DND-41 (cell line): ENCODE measurements around the gene AUTS2.

ENCODE experiments used
- ATAC-seq: fragments of 200-7000 bp; cut with Tn5 transposase; 3 replicates; pipeline ENCODE4 v1.9.1; 2021; ENCODE audit warnings: low read depth; ENCODE audit not compliant: insufficient read depth
- DNase-seq: peaks from one replicate; pipeline ENCODE4 v3.0.0-alpha.2; 2020
- H2AFZ ChIP-seq: 2 replicates; pipeline ENCODE4 v1.6.0; 2012; ENCODE audit warnings: low read depth, low read length
- H3K27ac ChIP-seq: 2 replicates; pipeline ENCODE4 v1.5.1; 2012; ENCODE audit warnings: low read length, inconsistent platforms
- H3K27me3 ChIP-seq: fragments of 200-600 bp; sonication (generic); 2 replicates; pipeline ENCODE4 v1.6.0; 2012; ENCODE audit warnings: low read length, mild to moderate bottlenecking, inconsistent platforms; ENCODE audit not compliant: insufficient read depth, poor library complexity
- H3K36me3 ChIP-seq: 2 replicates; pipeline ENCODE4 v1.5.1; 2012; ENCODE audit warnings: low read length, inconsistent platforms; ENCODE audit not compliant: insufficient read depth
- H3K4me1 ChIP-seq: 2 replicates; pipeline ENCODE4 v1.5.1; 2012; ENCODE audit warnings: mild to moderate bottlenecking, low read length; ENCODE audit not compliant: insufficient read depth
- H3K4me2 ChIP-seq: 2 replicates; pipeline ENCODE4 v1.6.0; 2012; ENCODE audit warnings: mild to moderate bottlenecking, moderate library complexity, low read length, inconsistent platforms; ENCODE audit not compliant: insufficient read depth
- H3K4me3 ChIP-seq, 2 experiments: fragments of 200-600 bp in 1 of 2; shearing (Covaris generic) in 1 of 2; 2 replicates each; pipeline ENCODE4 v1.5.1; 2012 to 2016; ENCODE audit warnings: inconsistent platforms in 2 of 2, low read length in 2 of 2, mild to moderate bottlenecking in 2 of 2, low read depth in 1 of 2, moderate library complexity in 1 of 2
- H3K79me2 ChIP-seq: 2 replicates; pipeline ENCODE4 v1.6.0; 2012; ENCODE audit warnings: low read length, inconsistent platforms; ENCODE audit not compliant: insufficient read depth
- H3K9ac ChIP-seq: 2 replicates; pipeline ENCODE4 v1.6.0; 2012; ENCODE audit warnings: low read depth, mild to moderate bottlenecking, inconsistent platforms, low read length, moderate library complexity
- H3K9me3 ChIP-seq: 2 replicates; pipeline ENCODE4 v1.5.1; 2012; ENCODE audit warnings: low read length, moderate library complexity, mild to moderate bottlenecking, inconsistent platforms; ENCODE audit not compliant: insufficient read depth, severe bottlenecking
- H4K20me1 ChIP-seq: 2 replicates; pipeline ENCODE4 v1.6.0; 2012; ENCODE audit warnings: low read length; ENCODE audit not compliant: insufficient read depth
- EZH2 ChIP-seq: IDR thresholded peaks from 3 replicates; pipeline ENCODE4 v1.6.1; 2012; ENCODE audit warnings: borderline replicate concordance, low read depth, mild to moderate bottlenecking, moderate library complexity, low read length, inconsistent platforms; ENCODE audit not compliant: severe bottlenecking
- TF ChIP-seq, protein P1 (sequence below): IDR thresholded peaks from 2 replicates; pipeline ENCODE4 v1.5.1; 2012; ENCODE audit warnings: borderline replicate concordance, low read length, moderate library complexity, mild to moderate bottlenecking; ENCODE audit not compliant: poor library complexity, severe bottlenecking; ENCODE audit errors: extremely low read depth

Gene AUTS2

DNA sequence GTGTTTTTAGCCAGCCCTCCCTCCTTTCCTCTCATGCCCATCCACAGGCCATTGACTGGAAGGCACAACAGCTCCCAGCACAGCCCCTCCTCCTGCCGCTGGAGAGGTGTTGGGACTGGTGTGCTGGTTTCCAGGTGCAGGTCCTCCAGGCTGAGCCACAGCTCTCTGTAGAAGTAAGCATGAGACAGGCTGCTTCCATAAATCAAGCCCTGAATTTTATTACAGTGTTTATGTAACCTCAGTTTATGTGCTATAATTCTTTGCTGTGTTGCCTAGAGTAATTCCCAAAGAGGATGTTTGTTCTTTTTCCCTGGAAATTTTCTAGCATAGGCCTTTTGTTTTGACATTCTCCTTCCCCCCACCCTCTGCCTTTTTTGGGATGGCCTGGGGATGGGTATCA lies 445.8 kb downstream of the AUTS2 start:
- Histone ChIP-seq H4K20me1 (peaks cover 10% of the 10 kb centered on the region; the same call in 1 of the 2 replicates), H3K9me3 (no peaks in the 10 kb centered on the region), H2AFZ (no peak overlapping the region), H3K4me2 (no peak overlapping the region), H3K27ac (no peak overlapping the region), H3K79me2 (peaks cover 5% of the 10 kb centered on the region; the same call in 1 of the 2 replicates), H3K36me3 (no peaks in the 10 kb centered on the region), H3K27me3 (no peaks in the 10 kb centered on the region), H3K9ac (no peak overlapping the region), H3K4me3 (no peak overlapping the region), H3K4me1 (no peaks in the 10 kb centered on the region)
- ATAC-seq (no peak), DNase-seq (no peak)
- TF ChIP-seq, protein P1, sequence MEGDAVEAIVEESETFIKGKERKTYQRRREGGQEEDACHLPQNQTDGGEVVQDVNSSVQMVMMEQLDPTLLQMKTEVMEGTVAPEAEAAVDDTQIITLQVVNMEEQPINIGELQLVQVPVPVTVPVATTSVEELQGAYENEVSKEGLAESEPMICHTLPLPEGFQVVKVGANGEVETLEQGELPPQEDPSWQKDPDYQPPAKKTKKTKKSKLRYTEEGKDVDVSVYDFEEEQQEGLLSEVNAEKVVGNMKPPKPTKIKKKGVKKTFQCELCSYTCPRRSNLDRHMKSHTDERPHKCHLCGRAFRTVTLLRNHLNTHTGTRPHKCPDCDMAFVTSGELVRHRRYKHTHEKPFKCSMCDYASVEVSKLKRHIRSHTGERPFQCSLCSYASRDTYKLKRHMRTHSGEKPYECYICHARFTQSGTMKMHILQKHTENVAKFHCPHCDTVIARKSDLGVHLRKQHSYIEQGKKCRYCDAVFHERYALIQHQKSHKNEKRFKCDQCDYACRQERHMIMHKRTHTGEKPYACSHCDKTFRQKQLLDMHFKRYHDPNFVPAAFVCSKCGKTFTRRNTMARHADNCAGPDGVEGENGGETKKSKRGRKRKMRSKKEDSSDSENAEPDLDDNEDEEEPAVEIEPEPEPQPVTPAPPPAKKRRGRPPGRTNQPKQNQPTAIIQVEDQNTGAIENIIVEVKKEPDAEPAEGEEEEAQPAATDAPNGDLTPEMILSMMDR, result no peak
- no peak for TF ChIP-seq EZH2

DNA sequence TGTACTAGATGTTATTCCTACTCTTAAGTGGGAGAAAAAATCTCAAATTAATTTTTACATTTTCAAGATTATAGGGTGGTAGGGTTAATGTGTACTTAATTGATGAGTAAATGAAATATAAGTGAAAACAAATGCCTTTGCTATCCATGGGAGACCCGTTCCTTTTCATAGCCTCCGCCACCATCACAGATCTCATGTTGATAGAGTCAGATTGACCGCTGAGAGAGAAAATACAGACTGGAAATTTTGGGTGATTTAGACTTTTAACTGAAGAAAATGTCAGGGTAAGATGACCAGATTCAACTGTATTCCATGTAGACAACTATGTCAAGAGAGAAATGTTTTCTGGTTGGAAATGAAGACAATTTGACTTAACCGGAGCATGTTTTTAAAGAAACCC lies 446.2 kb downstream of the AUTS2 start:
- TF ChIP-seq EZH2, result no peak
- TF ChIP-seq, protein P1, result no peak
- Histone ChIP-seq H3K4me1 (no peaks in the 10 kb centered on the region), H3K27me3 (no peaks in the 10 kb centered on the region)

DNA sequence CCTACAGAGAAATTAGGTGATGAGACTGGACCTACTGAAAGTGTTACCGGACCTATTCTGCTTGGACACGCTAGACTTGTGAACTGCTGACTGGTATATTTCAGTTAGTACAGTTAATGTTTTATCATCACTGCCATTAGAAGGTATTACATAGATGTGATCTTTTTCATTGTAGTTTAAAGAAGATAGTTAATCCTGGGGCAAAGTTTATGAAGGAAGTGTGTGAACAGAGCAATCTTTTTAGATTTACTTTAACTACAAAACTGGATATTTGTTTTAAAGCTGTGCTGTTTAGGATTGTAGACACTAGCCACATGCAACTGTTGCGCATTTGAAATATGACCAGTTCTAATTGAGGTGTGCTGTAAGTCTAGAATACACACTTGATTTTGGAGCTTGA lies 446.7 kb downstream of the AUTS2 start:
- Histone ChIP-seq H3K79me2 (peaks cover 5% of the 10 kb centered on the region; the same call in 1 of the 2 replicates), H3K4me1 (no peaks in the 10 kb centered on the region), H4K20me1 (peaks cover 10% of the 10 kb centered on the region; the same call in 1 of the 2 replicates), H3K9me3 (no peaks in the 10 kb centered on the region), H3K4me2 (no peak overlapping the region), H3K9ac (no peak overlapping the region), H3K4me3 (no peak overlapping the region), H2AFZ (no peak overlapping the region), H3K27ac (no peak overlapping the region), H3K27me3 (no peaks in the 10 kb centered on the region), H3K36me3 (no peaks in the 10 kb centered on the region)
- ATAC-seq, result no peak
- no peak for DNase-seq
- TF ChIP-seq, protein P1, result no peak
- no peak for TF ChIP-seq EZH2

More for the DNA sequence above, 446.2 kb downstream of the AUTS2 start:
- Histone ChIP-seq H3K4me2 (no peak overlapping the region), H3K27ac (no peak overlapping the region), H3K9ac (no peak overlapping the region), H3K9me3 (no peaks in the 10 kb centered on the region), H3K36me3 (no peaks in the 10 kb centered on the region), H3K79me2 (peaks cover 5% of the 10 kb centered on the region; the same call in 1 of the 2 replicates), H2AFZ (no peak overlapping the region), H3K4me3 (no peak overlapping the region), H4K20me1 (peaks cover 10% of the 10 kb centered on the region; the same call in 1 of the 2 replicates)
- no peak for DNase-seq
- ATAC-seq, result no peak
